Keratinocyte (primary cell): Measurements from ENCODE around the gene SERPINE2. TPM values are rescaled to one million over a fixed set of nuclear protein-coding genes. Genes with fewer than 3 reads are reported as not detected.

Experiments
- DNase-seq: peaks from one replicate; pipeline ENCODE4 v3.0.0-alpha.2; 2011; ENCODE audit warnings: low read depth, missing footprints, low spot score
- FAIRE-seq: peaks from 2 replicates; lab custom pipeline; 2011; peaks lifted over from hg19 to GRCh38; lab: Jason Lieb, UNC
- H2AFZ ChIP-seq: 2 replicates; pipeline ENCODE4 v1.6.0; 2012; ENCODE audit warnings: low read length, control low read depth, inconsistent platforms; ENCODE audit not compliant: control insufficient read depth
- H3K27ac ChIP-seq: 2 replicates; pipeline ENCODE4 v1.5.1; 2011; ENCODE audit warnings: low read length; ENCODE audit not compliant: control insufficient read depth, insufficient read depth
- H3K27me3 ChIP-seq: 3 replicates; pipeline ENCODE4 v1.6.0; 2011; ENCODE audit warnings: low read length; ENCODE audit not compliant: control insufficient read depth, insufficient read depth; ENCODE audit errors: extremely low read depth
- H3K36me3 ChIP-seq, 2 experiments: 2 replicates in 1 of 2; 3 replicates in 1 of 2; pipeline ENCODE4 v1.5.1; 2011; ENCODE audit warnings: low read length in 2 of 2, mild to moderate bottlenecking in 1 of 2; ENCODE audit not compliant: control insufficient read depth in 2 of 2, insufficient read depth in 2 of 2; ENCODE audit errors: extremely low read depth in 1 of 2
- H3K4me1 ChIP-seq: 3 replicates; pipeline ENCODE4 v1.5.1; 2011; ENCODE audit warnings: low read length; ENCODE audit not compliant: control insufficient read depth, insufficient read depth; ENCODE audit errors: extremely low read depth
- H3K4me2 ChIP-seq: 3 replicates; pipeline ENCODE4 v1.6.0; 2011; ENCODE audit warnings: low read depth, low read length; ENCODE audit not compliant: control insufficient read depth, insufficient read depth; ENCODE audit errors: extremely low read depth
- H3K4me3 ChIP-seq, 3 experiments: fragments of 200-600 bp in 1 of 3; sonication (generic) in 1 of 3; 2 replicates in 2 of 3; 3 replicates in 1 of 3; pipeline ENCODE4 v1.5.1; 2011 to 2016; ENCODE audit warnings: low read length in 3 of 3, mild to moderate bottlenecking in 3 of 3, control low read depth in 2 of 3, inconsistent platforms in 1 of 3, low read depth in 1 of 3, mixed read lengths in 1 of 3, mixed run types in 1 of 3, moderate library complexity in 1 of 3; ENCODE audit not compliant: control insufficient read depth in 2 of 3, insufficient read depth in 2 of 3; ENCODE audit errors: extremely low read depth in 1 of 3
- H3K79me2 ChIP-seq: 2 replicates; pipeline ENCODE4 v1.6.0; 2012; ENCODE audit warnings: low read length; ENCODE audit not compliant: control insufficient read depth, insufficient read depth
- H3K9ac ChIP-seq: 3 replicates; pipeline ENCODE4 v1.6.0; 2011; ENCODE audit warnings: low read length; ENCODE audit not compliant: control insufficient read depth, insufficient read depth; ENCODE audit errors: extremely low read depth
- H3K9me1 ChIP-seq: 3 replicates; pipeline ENCODE4 v1.6.0; 2011; ENCODE audit warnings: low read length; ENCODE audit not compliant: control insufficient read depth, insufficient read depth; ENCODE audit errors: extremely low read depth
- H3K9me3 ChIP-seq: 2 replicates; pipeline ENCODE4 v1.5.1; 2012; ENCODE audit warnings: low read depth, low read length; ENCODE audit not compliant: control insufficient read depth
- H4K20me1 ChIP-seq: 3 replicates; pipeline ENCODE4 v1.6.0; 2011; ENCODE audit warnings: low read length; ENCODE audit not compliant: control insufficient read depth, insufficient read depth; ENCODE audit errors: extremely low read depth
- CTCF ChIP-seq, 3 experiments: IDR thresholded peaks in 1 of 3; conservative IDR thresholded peaks in 1 of 3; optimal IDR thresholded peaks in 1 of 3; 2 replicates in 2 of 3; 3 replicates in 1 of 3; pipeline versions ENCODE3 to v1.5.1; 2011; ENCODE audit warnings: low read length in 3 of 3, mild to moderate bottlenecking in 3 of 3, moderate library complexity in 2 of 3, control low read depth in 1 of 3, inconsistent platforms in 1 of 3; ENCODE audit not compliant: insufficient read depth in 2 of 3; ENCODE audit errors: extremely low read depth in 1 of 3
- EZH2 ChIP-seq: IDR thresholded peaks from one replicate; pipeline ENCODE4 v1.6.1; 2012; ENCODE audit warnings: inconsistent platforms, mild to moderate bottlenecking, low read length, moderate library complexity
- dilution Hi-C: fragments of 300-500 bp; cut with MboI; formaldehyde crosslinking; loops from one replicate; pipeline ENCODE4 v1.7.0; 2020; ENCODE audit warnings: low sequenced_read_pairs; ENCODE audit not compliant: extremely low pct_ligation_motif_present
- polyA plus RNA-seq, 5 experiments: library from polyadenylated mRNA; depleted of rRNA in 3 of 5; stranded (reverse) in 3 of 5; stranded (forward) in 1 of 5; unstranded in 1 of 5; fragments of >200 nt; gene quantifications; 1 replicate in 1 of 5; 2 replicates in 3 of 5; 3 replicates in 1 of 5; pipeline versions ENCODE4 v1.2.1 to v1.2.3, GENCODE V29; 2011 to 2012; ENCODE audit warnings: missing spikeins in 2 of 5, low read depth in 1 of 5, low replicate concordance in 1 of 5

The SERPINE2 gene
- polyA plus RNA-seq, 1 donor (not counting 4 experiments of a cell fraction or from before 2014, with no cell fraction given), result 306 TPM

DNA sequence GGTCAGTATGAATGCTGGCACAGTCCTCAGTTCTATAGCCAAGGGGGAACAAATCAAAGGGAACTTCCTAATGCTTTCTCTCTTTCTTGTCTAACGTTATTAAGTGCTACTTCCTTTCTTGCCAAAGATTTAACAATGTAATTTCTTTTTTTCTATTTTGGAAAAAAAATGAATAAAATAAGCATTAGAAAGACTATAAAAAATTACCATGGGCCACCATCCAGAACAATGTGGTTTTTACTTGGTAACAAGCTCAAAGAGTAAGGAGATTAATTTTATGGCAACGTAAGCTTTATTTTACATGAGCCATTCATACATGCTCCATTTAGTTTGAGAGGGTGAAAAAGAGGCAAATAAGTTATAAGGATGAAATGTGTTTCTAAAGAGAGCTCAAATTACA, 40.1 kb downstream of the SERPINE2 start:
- H4K20me1 ChIP-seq, result peaks cover 2% of the 10 kb centered on the region
- dilution Hi-C loops, result loop anchor here (25.0 kb wide), 1 partner anchor 288 kb away; no protein-coding TSS in a partner anchor
- no peak overlapping the region for H3K9ac ChIP-seq
- H3K9me3 ChIP-seq, result no peaks in the 10 kb centered on the region
- FAIRE-seq, result no peak
- no peaks in the 10 kb centered on the region for H3K27me3 ChIP-seq
- no peaks in the 10 kb centered on the region for H3K9me1 ChIP-seq
- TF ChIP-seq EZH2 (no peak), CTCF (optimal IDR thresholded peaks at IDR 0.05 in 1 of 3, IDR thresholded peaks at IDR 0.05 in 1 of 3, conservative IDR thresholded peaks at IDR 0.05 in 1 of 3; ENCODE audit: extremely low read depth in 1 of 3, insufficient read depth in 2 of 3, low read length in 3 of 3) (no peak)
- peaks cover 12% of the 10 kb centered on the region for H3K4me1 ChIP-seq
- H3K79me2 ChIP-seq, result peaks cover 5% of the 10 kb centered on the region
- no peak for DNase-seq
- no peak overlapping the region for H3K4me2 ChIP-seq
- H3K4me3 ChIP-seq, result no peak overlapping the region
- no peak overlapping the region for H3K27ac ChIP-seq
- H3K36me3 ChIP-seq, result peaks cover 43 to 74% of the 10 kb centered on the region in 2 experiments
- no peak overlapping the region for H2AFZ ChIP-seq

- Histone ChIP-seq H3K9ac (no peak overlapping the region), H4K20me1 (no peaks in the 10 kb centered on the region), H3K79me2 (no peaks in the 10 kb centered on the region), H3K4me1 (peaks cover 12% of the 10 kb centered on the region), H3K27me3 (no peaks in the 10 kb centered on the region), H3K27ac (no peak overlapping the region), H3K4me2 (no peak overlapping the region), H3K9me3 (no peaks in the 10 kb centered on the region), H3K9me1 (no peaks in the 10 kb centered on the region), H3K4me3 (no peak overlapping the region), H3K36me3 (peaks cover 42 to 71% of the 10 kb centered on the region in 2 experiments), H2AFZ (no peak overlapping the region)
- dilution Hi-C loops, result loop anchor here (25.0 kb wide), 1 partner anchor 289 kb away; no protein-coding TSS in a partner anchor
- FAIRE-seq, result no peak
- DNase-seq, result no peak
- TF ChIP-seq CTCF (optimal IDR thresholded peaks at IDR 0.05 in 1 of 3, IDR thresholded peaks at IDR 0.05 in 1 of 3, conservative IDR thresholded peaks at IDR 0.05 in 1 of 3; ENCODE audit: extremely low read depth in 1 of 3, insufficient read depth in 2 of 3, low read length in 3 of 3) (no peak), EZH2 (no peak)
Measured at GRCh38 chr2:223997938-223998337, 41.1 kb downstream of the SERPINE2 start.
